Tibial nerve (tissue), 4 donors: ENCODE measurements around the gene ZC3H15. TPM values are rescaled to one million over a fixed set of nuclear protein-coding genes. Genes with fewer than 3 reads are reported as not detected.

Source experiments
- DNase-seq, 2 donors: peaks; one replicate each; pipeline ENCODE4 v3.0.0-alpha.2; 2019; ENCODE audit warnings: low spot score in 2 of 2
- H3K27ac ChIP-seq, 4 donors: fragments of 200-600 bp; sonication (generic) in 3 of 4; one replicate each; pipeline ENCODE4 v1.5.1; 2017 to 2019; ENCODE audit warnings: mild to moderate bottlenecking in 1 of 4
- H3K27me3 ChIP-seq, 2 donors: fragments of 200-600 bp; sonication (generic) in 1 of 2; one replicate each; pipeline versions ENCODE4 v1.5.1 to v1.6.0; 2017 to 2019
- H3K36me3 ChIP-seq, 3 donors: fragments of 200-600 bp; sonication (generic); one replicate each; pipeline ENCODE4 v1.5.1; 2018 to 2019
- H3K4me1 ChIP-seq, 4 donors: fragments of 200-600 bp; sonication (generic) in 3 of 4; one replicate each; pipeline ENCODE4 v1.5.1; 2017 to 2019
- H3K4me3 ChIP-seq, 4 donors: fragments of 200-600 bp; sonication (generic) in 3 of 4; one replicate each; pipeline ENCODE4 v1.5.1; 2017 to 2019; ENCODE audit warnings: mild to moderate bottlenecking in 1 of 4, moderate library complexity in 1 of 4
- H3K9me3 ChIP-seq, 4 donors: fragments of 200-600 bp; sonication (generic) in 3 of 4; one replicate each; pipeline ENCODE4 v1.5.1; 2017 to 2019
- CTCF ChIP-seq, 5 experiments: fragments of 200-600 bp in 3 of 5; fragments of 450-650 bp in 2 of 5; sonication (generic) in 3 of 5; IDR thresholded peaks; one replicate each; pipeline ENCODE4 v1.5.1; 2016 to 2019; ENCODE audit warnings: antibody characterized with exemption in 5 of 5, mild to moderate bottlenecking in 3 of 5, moderate library complexity in 2 of 5
- EP300 ChIP-seq, 2 donors: sonication (generic); formaldehyde crosslinking; IDR thresholded peaks; one replicate each; pipeline ENCODE4 v1.6.1; 2017; ENCODE audit warnings: antibody characterized with exemption in 2 of 2, mild to moderate bottlenecking in 1 of 2
- POLR2A ChIP-seq, 2 donors: fragments of 450-650 bp; IDR thresholded peaks; one replicate each; pipeline ENCODE4 v1.6.1; 2017; ENCODE audit warnings: antibody characterized with exemption in 2 of 2, mild to moderate bottlenecking in 2 of 2, moderate library complexity in 2 of 2
- WGBS, 2 donors: methylation state at CpG; one replicate each; pipeline ENCODE4 v1.1.5; 2018; 5-methylcytosine and 5-hydroxymethylcytosine counted together
- total RNA-seq, 4 donors: library from RNA; depleted of rRNA; stranded (reverse); fragments of >200 nt; gene quantifications; one replicate each; pipeline ENCODE4 v1.1.0, GENCODE V29; 2016

The ZC3H15 gene
- total RNA-seq, 4 donors from 2014 or later = 45.7 to 50.7 (median 48.4) TPM

- peaks cover 0 to 64% (median 18%) of the 10 kb centered on the region in 4 donors for H3K4me1 ChIP-seq
- DNase-seq = no peak
- H3K4me3 ChIP-seq = no peak overlapping the region
- TF ChIP-seq EP300 (IDR thresholded peaks at IDR 0.05) (no peak), POLR2A (IDR thresholded peaks at IDR 0.05) (no peak), CTCF (IDR thresholded peaks at IDR 0.05) (no peak)
- no peaks in the 10 kb centered on the region for H3K27me3 ChIP-seq
- H3K36me3 ChIP-seq = peaks cover 0 to 27% (median 0%) of the 10 kb centered on the region in 3 donors
- WGBS, 2 donors = 81 to 89% methylated on average over 2 of the region's 2 CpGs
- H3K27ac ChIP-seq = no peak overlapping the region
- no peaks in the 10 kb centered on the region for H3K9me3 ChIP-seq
Measured at GRCh38 chr2:186493564-186494085, 7.6 kb downstream of the ZC3H15 start.

GRCh38 chr2:186496401-186496800 is 10.3 kb downstream of the ZC3H15 start:
- Histone ChIP-seq H3K36me3 (peaks cover 2 to 46% (median 6%) of the 10 kb centered on the region in 3 donors), H3K4me3 (no peak overlapping the region), H3K9me3 (no peaks in the 10 kb centered on the region), H3K4me1 (peaks cover 0 to 40% (median 7%) of the 10 kb centered on the region in 4 donors), H3K27me3 (no peaks in the 10 kb centered on the region), H3K27ac (no peak overlapping the region)
- no peak for DNase-seq
- TF ChIP-seq POLR2A (IDR thresholded peaks at IDR 0.05) (no peak), EP300 (IDR thresholded peaks at IDR 0.05) (no peak), CTCF (IDR thresholded peaks at IDR 0.05) (no peak)
- 81 to 83% methylated on average over 7 of the region's 7 CpGs for WGBS, 2 donors

- TF ChIP-seq POLR2A (IDR thresholded peaks at IDR 0.05) = no peak
- H3K9me3 ChIP-seq = no peaks in the 10 kb centered on the region
- H3K27me3 ChIP-seq = no peaks in the 10 kb centered on the region
- no peak overlapping the region for H3K27ac ChIP-seq
- H3K4me3 ChIP-seq = no peak overlapping the region
- H3K4me1 ChIP-seq = peaks cover 0 to 25% (median under 1%) of the 10 kb centered on the region in 4 donors
- peaks cover 2 to 62% (median 6%) of the 10 kb centered on the region in 3 donors for H3K36me3 ChIP-seq
- no peak for DNase-seq
- WGBS, 2 donors = 83 to 93% methylated on average over 3 of the region's 3 CpGs
Measured at GRCh38 chr2:186497928-186498327, 11.9 kb downstream of the ZC3H15 start.

- TF ChIP-seq EP300 (IDR thresholded peaks at IDR 0.05) = no peak
- TF ChIP-seq POLR2A (IDR thresholded peaks at IDR 0.05) = no peak
- no peak for TF ChIP-seq CTCF (IDR thresholded peaks at IDR 0.05)
- 0 to 41% methylated on average over 1 of the region's 1 CpG for WGBS, 2 donors
- Histone ChIP-seq H3K36me3 (peaks cover 2 to 71% (median 6%) of the 10 kb centered on the region in 3 donors), H3K27ac (no peak overlapping the region), H3K4me1 (peaks cover 0 to 18% (median 0%) of the 10 kb centered on the region in 4 donors), H3K27me3 (no peaks in the 10 kb centered on the region), H3K4me3 (no peak overlapping the region), H3K9me3 (no peaks in the 10 kb centered on the region)
- no peak for DNase-seq
Measured at GRCh38 chr2:186498834-186499233, 12.8 kb downstream of the ZC3H15 start.

GRCh38 chr2:186503827-186504606 is 18.0 kb downstream of the ZC3H15 start:
- no peak for DNase-seq
- Histone ChIP-seq H3K27me3 (no peaks in the 10 kb centered on the region), H3K9me3 (no peaks in the 10 kb centered on the region), H3K27ac (no peak overlapping the region), H3K4me1 (peaks cover 0 to 9% (median 0%) of the 10 kb centered on the region in 4 donors), H3K36me3 (peaks cover 2 to 79% (median 11%) of the 10 kb centered on the region in 3 donors), H3K4me3 (no peak overlapping the region)
- WGBS, 2 donors = 65 to 68% methylated on average over 5 of the region's 5 CpGs
- TF ChIP-seq POLR2A (IDR thresholded peaks at IDR 0.05) = no peak
- TF ChIP-seq EP300 (IDR thresholded peaks at IDR 0.05) = no peak
- TF ChIP-seq CTCF (IDR thresholded peaks at IDR 0.05) = peak; percentile 48 to 67 (median 57)
